ES-I3 (cell line): ENCODE data around the gene FGF14.

Experiments used
- H3K36me3 ChIP-seq: 2 replicates; pipeline ENCODE4 v1.6.1; 2013; ENCODE audit warnings: mild to moderate bottlenecking, low read length, control low read depth, moderate library complexity; ENCODE audit not compliant: insufficient read depth
- H3K4me1 ChIP-seq: 2 replicates; pipeline ENCODE4 v1.6.1; 2013; ENCODE audit warnings: mild to moderate bottlenecking, control low read depth, low read length; ENCODE audit not compliant: insufficient read depth
- H3K9ac ChIP-seq: 2 replicates; pipeline ENCODE4 v1.6.1; 2013; ENCODE audit warnings: low read depth, mild to moderate bottlenecking, low read length, moderate library complexity
- H3K9me3 ChIP-seq: 2 replicates; pipeline ENCODE4 v1.6.1; 2013; ENCODE audit warnings: mild to moderate bottlenecking, low read length, moderate library complexity; ENCODE audit not compliant: control insufficient read depth, insufficient read depth

Gene FGF14

DNA sequence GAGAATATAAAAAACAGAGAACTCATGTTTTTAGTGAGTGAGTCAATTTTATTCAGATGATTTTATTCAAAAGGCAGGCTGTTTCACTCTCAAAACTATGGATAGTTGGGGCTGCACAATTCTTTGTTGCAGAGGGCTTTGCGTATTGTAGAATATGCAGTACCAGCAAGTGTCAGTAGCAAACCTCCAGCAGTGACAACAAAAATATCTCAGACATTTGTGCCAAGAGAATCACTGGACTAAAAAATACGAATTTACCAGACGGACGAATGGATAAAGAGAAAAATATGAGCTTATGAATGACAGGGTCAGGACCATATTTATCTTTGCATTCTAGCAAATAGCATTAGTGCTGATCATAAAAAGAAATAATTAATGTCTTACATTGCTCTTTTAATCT is 359.1 kb downstream of the FGF14 start:
- H3K9ac ChIP-seq, result no peak overlapping the region
- H3K4me1 ChIP-seq, result no peaks in the 10 kb centered on the region
- H3K9me3 ChIP-seq, result no peaks in the 10 kb centered on the region
- H3K36me3 ChIP-seq, result no peaks in the 10 kb centered on the region

DNA sequence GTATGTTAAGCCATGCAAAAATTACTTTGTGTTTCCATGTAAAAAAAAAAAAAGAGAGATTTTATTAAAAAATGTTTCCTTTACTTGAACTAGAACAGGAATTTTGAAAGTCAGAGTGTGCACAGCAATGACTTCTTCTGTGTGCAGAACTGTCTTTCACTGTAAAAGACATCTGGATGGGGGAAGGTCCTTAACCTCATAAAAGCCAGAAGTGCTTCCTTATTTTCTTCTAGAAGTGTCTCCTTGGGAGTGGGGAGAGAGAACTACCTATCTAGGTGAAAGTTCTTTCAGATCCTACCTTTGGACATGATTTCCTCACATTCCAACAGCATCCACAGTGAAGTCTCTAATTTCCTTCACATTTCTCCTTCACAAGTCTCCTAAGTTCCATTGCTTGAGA is 360.3 kb downstream of the FGF14 start:
- H3K36me3 ChIP-seq, result no peaks in the 10 kb centered on the region
- H3K9ac ChIP-seq, result no peak overlapping the region
- no peaks in the 10 kb centered on the region for H3K4me1 ChIP-seq
- no peaks in the 10 kb centered on the region for H3K9me3 ChIP-seq

DNA sequence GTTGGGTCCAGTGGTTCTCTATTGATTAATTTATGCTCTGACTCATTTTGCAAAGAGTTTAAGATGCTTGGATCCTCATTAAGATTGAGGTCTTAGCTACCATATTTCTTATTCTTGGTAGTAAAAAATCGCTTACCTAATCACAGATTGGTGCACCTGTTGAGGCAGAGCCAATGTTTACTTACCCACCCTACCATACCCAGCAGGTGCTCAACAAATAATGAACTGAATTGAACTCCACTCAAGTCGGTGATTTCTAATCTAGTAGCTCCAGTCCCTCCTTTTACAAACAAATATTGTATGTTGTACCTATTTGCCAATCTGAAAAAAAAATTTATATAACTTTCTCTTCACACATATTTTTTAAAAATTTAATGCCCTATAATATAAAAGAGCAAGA is 361.0 kb downstream of the FGF14 start:
- no peaks in the 10 kb centered on the region for H3K9me3 ChIP-seq
- no peaks in the 10 kb centered on the region for H3K36me3 ChIP-seq
- H3K9ac ChIP-seq, result no peak overlapping the region
- H3K4me1 ChIP-seq, result no peaks in the 10 kb centered on the region

DNA sequence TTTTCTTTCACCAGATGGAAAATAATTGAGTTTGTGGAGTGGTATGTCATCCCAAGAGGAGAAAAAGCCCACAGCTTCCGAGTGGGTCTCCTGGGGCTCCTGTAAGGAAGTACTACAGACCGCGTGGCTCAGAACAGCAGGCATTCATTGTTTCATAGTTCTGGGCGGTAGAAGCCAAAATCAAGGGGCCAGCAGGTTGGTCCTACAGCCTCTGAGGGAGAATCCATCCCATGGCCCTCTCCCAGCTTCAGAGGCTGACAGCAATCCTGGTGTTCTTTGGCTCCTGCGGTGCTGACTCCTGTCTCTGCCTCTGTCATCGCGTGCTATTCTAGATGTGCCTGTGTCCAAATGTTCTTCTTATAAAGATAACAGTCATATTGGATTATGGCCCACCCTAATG is 362.6 kb downstream of the FGF14 start:
- Histone ChIP-seq H3K4me1 (no peaks in the 10 kb centered on the region), H3K9me3 (no peaks in the 10 kb centered on the region), H3K36me3 (no peaks in the 10 kb centered on the region), H3K9ac (no peak overlapping the region)

DNA sequence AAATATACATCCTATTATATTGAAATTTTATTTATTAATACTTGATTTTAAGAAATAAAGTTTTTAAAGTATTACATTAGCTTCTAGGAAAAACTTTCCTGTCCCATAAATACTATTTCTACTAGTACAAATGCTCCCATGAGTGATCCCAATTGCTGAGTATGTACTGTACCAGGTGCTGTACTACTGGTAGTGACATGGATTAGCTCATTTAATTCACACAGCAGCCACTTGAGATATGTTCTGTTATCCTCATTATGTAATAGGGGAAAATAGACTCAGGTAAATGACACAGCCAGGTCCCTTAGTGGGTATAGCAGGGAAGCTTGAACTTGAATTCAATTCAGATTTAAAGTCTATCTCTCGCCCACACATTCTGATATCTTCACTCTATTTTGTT is 363.1 kb downstream of the FGF14 start:
- H3K4me1 ChIP-seq, result no peaks in the 10 kb centered on the region
- H3K9ac ChIP-seq, result no peak overlapping the region
- H3K36me3 ChIP-seq, result no peaks in the 10 kb centered on the region

DNA sequence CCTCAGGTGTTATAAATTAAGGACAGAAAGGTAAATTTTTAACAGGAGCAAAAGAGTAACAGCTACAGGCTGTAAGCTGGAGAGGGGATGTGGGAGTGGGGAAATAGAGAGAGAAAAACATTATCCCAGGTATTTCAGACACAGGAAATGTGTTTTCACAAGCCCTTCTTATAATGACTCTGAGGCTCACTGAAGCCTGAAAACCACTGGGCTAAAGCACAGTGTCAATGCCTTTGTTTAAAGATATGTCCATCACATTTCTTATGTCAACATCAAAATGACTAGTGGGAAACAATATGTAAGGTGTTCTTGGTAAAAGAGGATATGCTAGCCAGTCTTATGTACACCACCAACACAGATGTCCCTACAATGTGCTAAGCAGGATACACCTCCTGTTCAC is 365.9 kb downstream of the FGF14 start:
- no peaks in the 10 kb centered on the region for H3K4me1 ChIP-seq
- H3K9me3 ChIP-seq, result no peaks in the 10 kb centered on the region
- no peak overlapping the region for H3K9ac ChIP-seq
- H3K36me3 ChIP-seq, result no peaks in the 10 kb centered on the region

More for the DNA sequence above, 363.1 kb downstream of the FGF14 start:
- no peaks in the 10 kb centered on the region for H3K9me3 ChIP-seq

DNA sequence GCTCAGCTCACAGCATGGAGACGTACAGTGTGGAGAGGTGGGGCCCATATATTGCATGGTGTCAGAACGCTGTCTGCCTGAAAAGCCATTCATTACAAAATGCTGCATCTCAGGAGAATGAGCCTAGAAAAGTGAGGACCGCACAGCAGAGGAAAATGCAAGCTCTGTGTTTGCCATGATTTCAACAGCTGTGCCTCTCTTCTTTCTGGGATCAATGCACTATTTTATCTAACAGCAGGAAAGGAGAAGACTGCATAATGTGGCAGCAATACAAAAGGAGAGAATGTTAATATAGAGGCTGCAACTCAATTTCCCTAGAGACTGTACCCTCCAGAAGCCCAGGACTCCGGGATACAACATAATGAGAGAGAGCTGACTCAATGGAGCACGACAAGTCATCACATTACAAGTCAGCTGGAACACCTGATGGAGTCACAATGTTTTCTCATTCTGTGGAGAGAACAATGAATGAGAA is 368.0 kb downstream of the FGF14 start:
- Histone ChIP-seq H3K9ac (no peak overlapping the region), H3K36me3 (no peaks in the 10 kb centered on the region), H3K4me1 (no peaks in the 10 kb centered on the region), H3K9me3 (no peaks in the 10 kb centered on the region)

DNA sequence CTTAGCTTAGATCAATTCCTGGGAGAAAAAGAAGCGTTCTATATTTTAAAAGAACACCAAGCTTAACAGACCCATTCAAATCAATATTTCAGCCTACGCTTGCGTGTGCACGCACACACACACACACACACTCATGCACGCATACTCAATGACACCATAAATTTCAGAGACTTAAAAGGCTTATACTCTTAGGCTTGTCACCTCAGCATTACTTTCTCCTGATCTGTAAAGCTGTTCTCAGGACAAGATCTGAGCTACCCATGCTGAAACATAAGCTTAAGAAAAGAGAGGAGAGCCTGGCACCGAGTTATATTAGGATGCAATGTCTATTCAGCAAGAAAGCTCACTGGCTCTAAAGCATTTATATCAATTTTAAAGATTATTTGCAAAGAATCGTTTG is 368.5 kb downstream of the FGF14 start:
- Histone ChIP-seq H3K36me3 (no peaks in the 10 kb centered on the region), H3K9me3 (no peaks in the 10 kb centered on the region), H3K4me1 (no peaks in the 10 kb centered on the region), H3K9ac (no peak overlapping the region)

DNA sequence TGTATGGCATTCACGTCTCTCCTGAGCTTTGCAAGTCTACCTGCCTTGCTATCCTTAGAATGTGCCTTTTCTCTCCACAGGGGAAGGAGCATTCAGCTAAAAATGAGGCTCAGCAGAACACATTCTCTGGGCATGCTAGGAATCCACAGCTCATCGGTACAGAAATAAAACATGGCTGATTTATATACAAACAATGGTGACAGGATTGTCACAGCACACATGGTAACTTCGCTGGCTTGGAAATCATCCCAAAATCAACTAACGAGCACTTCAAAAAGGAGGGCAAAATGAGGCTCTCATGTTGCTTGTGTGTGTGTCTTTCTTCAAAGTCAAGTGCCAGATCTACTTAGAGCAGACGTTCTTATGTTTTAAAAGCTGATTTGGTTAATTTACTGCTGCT is 373.0 kb downstream of the FGF14 start:
- Histone ChIP-seq H3K9me3 (no peaks in the 10 kb centered on the region), H3K4me1 (no peaks in the 10 kb centered on the region), H3K9ac (no peak overlapping the region), H3K36me3 (no peaks in the 10 kb centered on the region)

DNA sequence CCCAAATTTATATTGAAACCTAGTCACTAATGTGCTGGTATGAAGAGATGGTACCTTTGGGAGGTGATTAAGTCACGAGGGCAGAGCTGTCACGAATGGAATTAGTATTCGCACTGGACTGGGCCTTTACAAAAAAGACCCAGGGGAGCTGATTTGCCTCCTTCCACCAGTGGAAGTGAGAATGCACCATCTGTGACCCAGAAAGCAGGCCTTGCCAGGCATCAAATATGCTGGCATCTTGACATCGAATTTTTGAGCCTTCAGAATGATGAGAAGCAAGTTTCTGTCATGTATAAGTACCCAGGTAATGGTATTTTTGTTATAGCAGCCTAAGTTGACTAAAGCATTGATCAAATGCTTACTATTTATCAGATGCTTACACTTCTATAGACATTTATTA is 373.6 kb downstream of the FGF14 start:
- Histone ChIP-seq H3K36me3 (no peaks in the 10 kb centered on the region), H3K9me3 (no peaks in the 10 kb centered on the region), H3K9ac (no peak overlapping the region), H3K4me1 (no peaks in the 10 kb centered on the region)

DNA sequence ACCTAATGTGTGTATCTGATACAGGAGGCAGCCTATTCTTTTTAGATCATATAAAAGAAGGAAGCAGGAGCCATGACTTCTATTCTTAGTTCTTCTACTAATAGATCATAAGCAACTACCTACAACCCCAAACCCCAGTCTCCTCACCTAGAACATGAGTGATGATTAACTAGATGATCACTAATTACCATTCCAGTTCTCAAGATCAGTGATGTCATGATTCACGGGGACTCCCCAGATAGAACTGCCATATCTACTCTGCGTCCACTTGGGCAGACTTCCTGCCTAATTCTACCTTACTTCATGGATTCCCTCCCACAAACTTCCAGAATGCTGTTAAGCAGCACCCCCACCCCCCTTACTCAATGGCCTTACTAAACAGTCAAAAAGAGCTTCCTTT is 380.1 kb downstream of the FGF14 start:
- no peaks in the 10 kb centered on the region; the same call in 1 of the 2 replicates for H3K9me3 ChIP-seq
- H3K36me3 ChIP-seq, result no peaks in the 10 kb centered on the region
- no peak overlapping the region for H3K9ac ChIP-seq
- H3K4me1 ChIP-seq, result no peaks in the 10 kb centered on the region

DNA sequence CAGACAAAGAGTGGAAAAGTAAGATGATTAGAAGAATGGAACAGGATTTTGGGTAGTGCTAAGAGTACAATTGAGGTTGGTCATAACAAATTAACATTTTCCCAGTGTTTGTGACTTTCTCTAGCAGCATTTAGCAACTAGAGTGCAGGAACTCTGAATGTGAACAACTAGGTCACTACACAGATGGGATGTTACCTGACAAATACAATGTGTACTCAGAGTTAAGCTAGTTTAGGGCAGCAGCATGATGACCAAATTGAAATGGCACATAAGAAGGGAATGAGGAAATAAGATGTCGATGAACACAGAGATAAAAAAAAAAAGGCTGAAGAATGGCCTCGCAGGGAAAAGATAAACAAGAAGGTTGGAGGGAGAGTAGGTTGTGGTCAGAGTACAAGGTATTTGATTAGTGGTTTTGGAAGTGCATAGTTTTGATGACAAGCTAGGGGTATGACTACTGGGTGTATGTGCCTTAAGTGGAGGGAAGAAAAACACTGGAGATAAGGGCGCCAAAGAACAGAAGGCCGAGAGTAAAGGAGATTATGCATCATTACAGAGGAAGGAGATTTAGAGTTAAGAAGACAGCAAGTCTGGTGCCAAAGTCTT is 381.1 kb downstream of the FGF14 start:
- Histone ChIP-seq H3K4me1 (no peaks in the 10 kb centered on the region), H3K36me3 (no peaks in the 10 kb centered on the region), H3K9ac (no peak overlapping the region), H3K9me3 (no peaks in the 10 kb centered on the region; the same call in 1 of the 2 replicates)

DNA sequence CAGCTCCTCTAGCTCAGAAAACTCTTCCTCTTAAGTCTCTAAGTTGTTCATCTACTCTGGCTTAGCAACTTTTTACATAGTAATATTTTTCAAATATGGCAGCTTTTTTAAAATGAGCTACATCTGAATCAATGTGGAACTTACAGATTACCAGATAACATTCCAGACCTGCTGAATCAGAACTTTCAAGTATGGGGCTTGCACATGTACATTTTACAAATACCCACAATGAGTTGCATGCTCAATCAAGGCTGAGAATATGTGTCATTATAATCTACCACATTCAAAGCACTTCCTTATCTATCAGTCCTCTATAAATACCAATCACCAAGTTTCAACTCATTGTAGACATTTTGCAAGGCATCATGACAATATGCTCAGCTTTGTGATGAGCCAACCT is 383.1 kb downstream of the FGF14 start:
- no peaks in the 10 kb centered on the region; the same call in 1 of the 2 replicates for H3K9me3 ChIP-seq
- no peak overlapping the region for H3K9ac ChIP-seq
- H3K4me1 ChIP-seq, result no peaks in the 10 kb centered on the region
- no peaks in the 10 kb centered on the region for H3K36me3 ChIP-seq

DNA sequence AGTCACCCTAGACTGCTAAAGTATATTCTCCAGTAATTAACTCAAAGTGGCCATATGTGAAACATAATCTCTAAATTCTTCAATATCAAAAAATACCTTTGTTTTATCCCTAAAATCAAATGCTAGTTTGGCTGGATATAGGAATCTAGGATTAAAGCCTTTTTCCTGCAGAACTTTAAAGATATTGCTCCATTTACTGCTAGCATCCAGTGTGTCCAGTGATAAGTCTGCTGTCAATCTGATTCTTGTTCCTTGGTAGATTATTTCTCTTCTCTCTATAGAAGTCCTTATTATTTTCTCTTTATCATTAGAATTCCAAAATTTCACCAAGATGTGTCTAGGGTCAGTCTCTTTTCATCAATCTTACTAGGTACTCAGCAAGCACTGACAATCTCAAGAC is 384.6 kb downstream of the FGF14 start:
- Histone ChIP-seq H3K36me3 (no peaks in the 10 kb centered on the region), H3K9me3 (no peaks in the 10 kb centered on the region; the same call in 1 of the 2 replicates), H3K4me1 (no peaks in the 10 kb centered on the region), H3K9ac (no peak overlapping the region)

DNA sequence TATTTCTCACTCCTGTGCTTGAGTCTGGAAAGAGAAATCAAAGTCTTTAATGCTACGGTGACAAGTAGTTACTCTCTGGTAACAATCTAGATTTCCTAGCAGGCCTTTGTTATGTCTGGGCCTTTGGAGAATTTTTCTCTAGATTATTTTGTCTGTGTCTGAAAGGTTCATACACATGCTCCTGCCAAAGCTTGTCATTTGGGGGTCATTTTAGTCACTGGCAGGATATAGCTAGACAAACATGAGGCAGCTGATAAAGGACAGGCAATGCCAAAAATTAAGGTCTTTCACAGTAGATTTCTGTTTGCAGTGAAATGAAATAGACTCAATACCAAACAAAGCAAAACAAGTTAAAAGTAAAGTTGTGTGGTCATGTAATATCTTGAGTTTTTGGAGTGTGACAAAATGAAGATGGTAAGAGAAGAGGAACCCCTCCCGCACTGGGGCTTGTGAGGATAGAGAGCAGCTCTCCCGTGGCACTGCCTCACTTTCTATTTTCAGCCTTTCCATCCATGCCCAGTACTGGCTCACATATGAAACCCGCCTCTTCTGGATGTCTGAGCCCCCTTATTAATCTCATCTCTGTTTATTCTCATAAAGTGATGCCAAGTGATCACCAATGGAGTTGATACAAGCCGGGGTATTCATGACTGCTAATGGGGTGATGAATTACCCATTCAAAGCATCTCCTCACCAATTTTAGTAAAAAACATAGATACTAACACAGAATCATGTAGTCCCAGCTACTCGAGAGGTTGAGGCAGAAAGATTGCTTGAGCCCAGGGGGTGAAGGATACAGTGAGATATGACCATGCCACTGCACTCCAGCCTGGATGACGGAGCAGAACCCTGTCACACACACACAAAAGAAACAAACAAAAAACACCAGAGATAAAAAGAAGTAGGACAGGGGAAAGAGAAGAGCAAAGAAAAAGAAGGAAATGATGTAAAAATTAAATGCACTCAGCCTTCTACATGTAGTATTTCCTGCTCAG is 389.3 kb downstream of the FGF14 start:
- Histone ChIP-seq H3K9ac (no peak overlapping the region), H3K9me3 (no peaks in the 10 kb centered on the region), H3K36me3 (no peaks in the 10 kb centered on the region), H3K4me1 (no peaks in the 10 kb centered on the region)
